B cell (primary cell): ENCODE data around the gene SEPTIN14. TPM values are rescaled to one million over a fixed set of nuclear protein-coding genes. Genes with fewer than 3 reads are reported as not detected.
"Not testable (repeated sequence)": the region's sequence is repeated elsewhere in the genome, so short reads cannot be mapped to it uniquely, and the experiment has no call there.

ENCODE experiments used
- ATAC-seq: fragments of 200-7000 bp; cut with Tn5 transposase; one replicate; pipeline ENCODE4 v1.10.0; 2021; ENCODE audit warnings: low read depth, mild to moderate bottlenecking, moderate number of reproducible peaks, moderate library complexity
- CTCF ChIA-PET: fragments of 350-600 bp; sonication (Branson Sonifier 250); formaldehyde crosslinking; loops from one replicate; lab custom pipeline; 2021; ENCODE audit warnings: antibody characterized with exemption, inconsistent platforms; lab: Charles Lee
- POLR2A ChIA-PET: fragments of 350-600 bp; sonication (Branson Sonifier 250); formaldehyde crosslinking; loops from one replicate; lab custom pipeline; 2021; ENCODE audit warnings: antibody characterized with exemption; lab: Charles Lee
- DNase-seq: peaks from one replicate; pipeline ENCODE4 v3.0.0; 2013
- H2AFZ ChIP-seq: 2 replicates; pipeline ENCODE4 v1.6.1; 2012; ENCODE audit warnings: mild to moderate bottlenecking, low read depth, low read length; ENCODE audit not compliant: insufficient read depth, poor library complexity, severe bottlenecking
- H3K27ac ChIP-seq, 2 donors: 1 replicate in 1 of 2; 2 replicates in 1 of 2; pipeline ENCODE4 v1.5.1; 2012 to 2013; ENCODE audit warnings: low read length in 2 of 2, mild to moderate bottlenecking in 2 of 2, moderate library complexity in 1 of 2
- H3K27me3 ChIP-seq, 4 experiments: fragments of 200-600 bp in 1 of 4; sonication (generic) in 1 of 4; replicated peaks in 1 of 4; 1 replicate in 2 of 4; 2 replicates in 2 of 4; pipeline versions ENCODE4 v1.6.1 to v1.7.0; 2013 to 2016; ENCODE audit warnings: low read length in 3 of 4, mild to moderate bottlenecking in 2 of 4, mixed read lengths in 1 of 4, moderate library complexity in 1 of 4; ENCODE audit not compliant: insufficient read depth in 4 of 4, control insufficient read depth in 3 of 4; ENCODE audit errors: control extremely low read depth in 1 of 4
- H3K36me3 ChIP-seq, 2 experiments: replicated peaks in 1 of 2; 1 replicate in 1 of 2; 2 replicates in 1 of 2; pipeline versions ENCODE4 v1.6.1 to v1.7.1; 2013; ENCODE audit warnings: low read length in 1 of 2; ENCODE audit not compliant: insufficient read depth in 2 of 2, control insufficient read depth in 1 of 2; ENCODE audit errors: control extremely low read depth in 1 of 2, extremely low read depth in 1 of 2
- H3K4me1 ChIP-seq, 2 donors: fragments of 200-600 bp in 1 of 2; sonication (generic) in 1 of 2; 1 replicate in 1 of 2; 2 replicates in 1 of 2; pipeline versions ENCODE4 v1.5.1 to v1.6.1; 2013 to 2017; ENCODE audit warnings: low read length in 2 of 2; ENCODE audit not compliant: control insufficient read depth in 2 of 2, insufficient read depth in 2 of 2
- H3K4me2 ChIP-seq: replicated peaks from 2 replicates; pipeline ENCODE3; 2012; ENCODE audit warnings: mild to moderate bottlenecking, low read depth, low read length; ENCODE audit not compliant: poor library complexity, severe bottlenecking
- H3K4me3 ChIP-seq, 5 experiments: fragments of 200-600 bp in 1 of 5; sonication (generic) in 1 of 5; 1 replicate in 3 of 5; 2 replicates in 2 of 5; pipeline versions ENCODE4 v1.5.1 to v1.7.0; 2011 to 2016; ENCODE audit warnings: low read length in 4 of 5, mild to moderate bottlenecking in 4 of 5, low read depth in 2 of 5, control low read depth in 1 of 5, moderate library complexity in 1 of 5; ENCODE audit not compliant: insufficient read depth in 1 of 5; ENCODE audit errors: control extremely low read depth in 1 of 5, extremely low read depth in 1 of 5
- H3K79me2 ChIP-seq: fragments of 200-600 bp; sonication (generic); one replicate; pipeline ENCODE4 v1.6.0; 2016; ENCODE audit warnings: low read length; ENCODE audit not compliant: control insufficient read depth, insufficient read depth
- H3K9ac ChIP-seq: fragments of 200-600 bp; sonication (generic); 2 replicates; pipeline ENCODE4 v1.6.1; 2017; ENCODE audit warnings: mild to moderate bottlenecking, low read length, moderate library complexity
- H3K9me3 ChIP-seq, 3 donors: one replicate each; pipeline versions ENCODE4 v1.6.1 to v1.7.1; 2013; ENCODE audit warnings: low read length in 2 of 3; ENCODE audit not compliant: control insufficient read depth in 2 of 3, insufficient read depth in 1 of 3; ENCODE audit errors: control extremely low read depth in 1 of 3
- H4K20me1 ChIP-seq: 2 replicates; pipeline ENCODE4 v1.6.0; 2012; ENCODE audit warnings: mild to moderate bottlenecking, low read length; ENCODE audit not compliant: insufficient read depth, control insufficient read depth, poor library complexity, severe bottlenecking
- H3K27ac Mint-ChIP-seq: one replicate; pipeline ENCODE4 v1.8.0; 2021; ENCODE audit warnings: mixed read lengths
- H3K27me3 Mint-ChIP-seq: one replicate; pipeline ENCODE4 v1.8.0; 2021; ENCODE audit warnings: mixed read lengths
- H3K4me1 Mint-ChIP-seq: one replicate; pipeline ENCODE4 v1.8.0; 2021; ENCODE audit warnings: mixed read lengths
- H3K4me3 Mint-ChIP-seq: one replicate; pipeline ENCODE4 v1.8.0; 2021; ENCODE audit warnings: mixed read lengths
- H3K9me3 Mint-ChIP-seq: one replicate; pipeline ENCODE4 v1.8.0; 2022; ENCODE audit warnings: mixed read lengths; ENCODE audit not compliant: insufficient read depth
- EZH2 ChIP-seq: IDR thresholded peaks from 2 replicates; pipeline ENCODE4 v1.6.1; 2012; ENCODE audit warnings: borderline replicate concordance, low read depth, mild to moderate bottlenecking, moderate library complexity, low read length; ENCODE audit not compliant: insufficient read depth, poor library complexity, severe bottlenecking
- WGBS: methylation state at CpG from one replicate; pipeline ENCODE4 v1.1.5; 2013; ENCODE audit warnings: missing lambda C conversion rate; ENCODE audit not compliant: insufficient coverage; 5-methylcytosine and 5-hydroxymethylcytosine counted together
- intact Hi-C: fragments of 100-400 bp; cut with micrococcal nuclease; formaldehyde crosslinking; loops from one replicate; pipeline ENCODE4 v1.10.0; 2022
- polyA plus RNA-seq: library from polyadenylated mRNA; depleted of rRNA; stranded (reverse); fragments of >200 nt; gene quantifications from 2 replicates; pipeline ENCODE4 v1.2.3, GENCODE V29; 2012
- total RNA-seq, 2 donors: library from RNA; stranded (reverse); fragments of 120-200 nt in 1 of 2; gene quantifications; 1 replicate in 1 of 2; 2 replicates in 1 of 2; pipeline versions ENCODE4 v1.2.3 to v1.2.4, GENCODE V29; 2013 to 2022
- TF ChIP-seq, protein P1 (sequence below): fragments of 200-600 bp; IDR thresholded peaks from one replicate; pipeline ENCODE4 v1.8.0; 2022; ENCODE audit warnings: antibody characterized with exemption, mild to moderate bottlenecking

SEPTIN14 gene
- total and polyA plus RNA-seq, 2 donors (not counting 1 experiment from before 2014, with no cell fraction given), result not detected

GRCh38 chr7:55845164-55845563 lies 17.4 kb downstream of the SEPTIN14 start:
- H3K27me3 ChIP-seq, intact Hi-C loops, H4K20me1 ChIP-seq, H3K27ac ChIP-seq, H3K4me1 Mint-ChIP-seq, H3K4me1 ChIP-seq, H3K4me3 ChIP-seq, H3K4me2 ChIP-seq, CTCF ChIA-PET, ATAC-seq, H3K36me3 ChIP-seq, DNase-seq, H3K9me3 ChIP-seq, H3K27me3 Mint-ChIP-seq, POLR2A ChIA-PET, H3K9ac ChIP-seq, H2AFZ ChIP-seq, H3K79me2 ChIP-seq, H3K4me3 Mint-ChIP-seq, H3K9me3 Mint-ChIP-seq, H3K27ac Mint-ChIP-seq: not testable (repeated sequence)
- WGBS, result no CpG with 5 or more reads among the region's 1 CpG

DNA sequence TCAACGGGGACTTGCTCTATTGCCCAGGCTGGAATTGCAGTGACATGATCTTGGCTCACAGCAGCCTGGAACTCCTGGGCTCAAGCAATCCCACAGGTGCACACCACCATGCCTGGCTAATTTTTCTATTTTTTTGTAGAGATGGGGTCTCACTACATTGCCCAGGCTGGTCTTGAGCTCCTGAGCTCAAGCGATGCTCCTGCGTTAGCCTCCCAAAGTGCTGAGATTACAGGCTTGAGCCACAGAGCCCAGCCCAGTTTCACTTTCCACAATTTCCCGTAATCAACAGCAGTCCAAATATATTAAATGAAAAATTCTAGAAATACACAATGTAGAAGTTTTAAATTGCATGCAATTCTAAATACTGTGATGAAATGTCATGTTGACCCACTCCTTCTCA lies 24.0 kb downstream of the SEPTIN14 start:
- CTCF ChIA-PET, result no interaction called here
- intact Hi-C loops, result no loop called here
- H2AFZ ChIP-seq, result no peak overlapping the region
- no peak overlapping the region for H3K27ac ChIP-seq
- no peaks in the 10 kb centered on the region for H4K20me1 ChIP-seq
- Mint-ChIP-seq H3K27me3 (no peaks in the 10 kb centered on the region), H3K9me3 (no peaks in the 10 kb centered on the region), H3K27ac (no peak overlapping the region), H3K4me1 (no peaks in the 10 kb centered on the region), H3K4me3 (no peak overlapping the region)
- no peak overlapping the region for H3K4me2 ChIP-seq
- POLR2A ChIA-PET, result no interaction called here
- no peaks in the 10 kb centered on the region for H3K27me3 ChIP-seq
- no peaks in the 10 kb centered on the region for H3K4me1 ChIP-seq
- no peak overlapping the region for H3K9ac ChIP-seq
- H3K9me3 ChIP-seq, result peaks cover 0 to 3% (median 0%) of the 10 kb centered on the region in 3 donors
- WGBS, result 86% methylated on average over 2 of the region's 4 CpGs
- no peaks in the 10 kb centered on the region for H3K79me2 ChIP-seq
- no peak overlapping the region for H3K4me3 ChIP-seq
- no peak for ATAC-seq
- no peaks in the 10 kb centered on the region for H3K36me3 ChIP-seq
- DNase-seq, result no peak
- TF ChIP-seq EZH2, result no peak
- TF ChIP-seq, protein P1, sequence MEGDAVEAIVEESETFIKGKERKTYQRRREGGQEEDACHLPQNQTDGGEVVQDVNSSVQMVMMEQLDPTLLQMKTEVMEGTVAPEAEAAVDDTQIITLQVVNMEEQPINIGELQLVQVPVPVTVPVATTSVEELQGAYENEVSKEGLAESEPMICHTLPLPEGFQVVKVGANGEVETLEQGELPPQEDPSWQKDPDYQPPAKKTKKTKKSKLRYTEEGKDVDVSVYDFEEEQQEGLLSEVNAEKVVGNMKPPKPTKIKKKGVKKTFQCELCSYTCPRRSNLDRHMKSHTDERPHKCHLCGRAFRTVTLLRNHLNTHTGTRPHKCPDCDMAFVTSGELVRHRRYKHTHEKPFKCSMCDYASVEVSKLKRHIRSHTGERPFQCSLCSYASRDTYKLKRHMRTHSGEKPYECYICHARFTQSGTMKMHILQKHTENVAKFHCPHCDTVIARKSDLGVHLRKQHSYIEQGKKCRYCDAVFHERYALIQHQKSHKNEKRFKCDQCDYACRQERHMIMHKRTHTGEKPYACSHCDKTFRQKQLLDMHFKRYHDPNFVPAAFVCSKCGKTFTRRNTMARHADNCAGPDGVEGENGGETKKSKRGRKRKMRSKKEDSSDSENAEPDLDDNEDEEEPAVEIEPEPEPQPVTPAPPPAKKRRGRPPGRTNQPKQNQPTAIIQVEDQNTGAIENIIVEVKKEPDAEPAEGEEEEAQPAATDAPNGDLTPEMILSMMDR, result no peak
